Stimulated activated CD8-positive, alpha-beta memory T cell treated with anti-CD3 and anti-CD28 coated beads, Interleukin-4, amount 100 ng/mL, for 48 hours (primary cell): Measurements from ENCODE around the gene STK24.
A peak's percentile ranks its signal among the peaks of the same experiment; 100 is the strongest.
"Not testable (repeated sequence)": the region's sequence is repeated elsewhere in the genome, so short reads cannot be mapped to it uniquely, and the experiment has no call there.

Experiments
- DNase-seq: peaks from one replicate; pipeline ENCODE4 v3.0.0-alpha.2; 2020

The STK24 gene

DNA sequence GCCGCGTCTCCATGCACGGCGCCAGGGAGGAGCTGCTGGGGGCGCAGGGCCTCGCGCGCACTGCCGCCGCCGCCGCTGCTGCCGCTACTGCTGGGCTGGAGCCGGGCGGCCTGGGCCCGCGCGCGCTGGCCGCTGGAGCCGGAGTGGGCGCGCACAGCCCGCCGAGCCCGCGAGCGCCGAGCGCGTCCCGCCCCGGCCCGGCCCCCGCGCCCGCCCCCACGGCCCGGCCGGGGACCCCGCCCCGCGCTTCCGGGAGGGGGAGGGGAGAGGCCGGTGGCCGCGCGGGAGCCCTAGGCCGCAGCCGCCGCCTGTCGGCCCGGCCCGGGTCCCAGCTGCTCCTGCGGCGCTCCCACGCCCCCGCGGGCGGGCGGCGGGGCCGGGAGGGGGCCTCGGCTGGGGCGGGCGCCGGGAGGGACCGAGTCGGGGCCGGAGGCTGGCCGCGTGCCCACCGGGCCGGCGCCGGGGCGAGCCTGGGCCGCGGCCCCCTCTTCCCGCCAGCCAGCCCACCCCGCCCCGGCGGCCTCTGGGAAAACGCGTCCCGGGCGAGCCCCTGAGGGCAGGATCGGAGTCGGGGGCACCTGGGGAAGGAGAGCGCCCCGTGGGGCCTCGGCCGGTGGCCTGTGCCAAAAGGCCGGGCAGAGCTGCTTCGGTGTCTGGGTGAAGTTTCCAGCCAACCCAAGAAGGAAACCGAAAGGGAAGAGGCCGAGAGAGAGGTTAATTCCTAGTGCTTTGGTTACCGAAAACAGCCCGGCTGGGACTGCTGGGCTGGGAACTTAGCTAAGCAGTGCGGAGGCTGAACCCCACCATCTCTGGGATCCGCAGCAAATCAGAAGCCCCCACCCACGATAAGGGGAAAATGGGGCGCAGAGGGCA is at the start of gene STK24:
Gene STK24, minus strand, starts transcription at position 145 of the 873 bp plus-strand sequence. CDS start 321 bp downstream, outside the sequence.
- peak; percentile 72 for DNase-seq

GRCh38 chr13:98626298-98626935 is 49.5 kb upstream of the STK24 start:
- DNase-seq = no peak

GRCh38 chr13:98624589-98624988 is 47.7 kb upstream of the STK24 start:
- not testable (repeated sequence) for DNase-seq

DNA sequence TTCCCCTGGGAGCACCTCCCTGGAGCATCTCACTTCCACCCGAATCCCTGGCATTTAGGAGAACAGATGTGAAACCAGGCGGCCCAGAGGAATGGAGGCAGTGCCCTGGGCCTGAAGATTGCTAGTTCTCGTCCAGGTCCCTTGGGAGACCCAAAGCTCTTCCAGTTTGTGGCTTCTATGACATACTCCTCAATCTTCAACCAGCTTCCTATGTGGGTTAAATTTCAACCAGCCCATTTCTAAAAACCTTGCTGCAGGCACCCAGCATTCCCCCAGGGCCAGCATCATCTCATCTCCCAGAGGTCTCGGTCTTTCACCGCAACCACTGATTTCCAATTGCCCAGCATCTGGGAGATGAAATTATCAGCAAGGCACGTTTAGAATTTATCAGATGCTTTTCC is 46.0 kb upstream of the STK24 start:
- no peak for DNase-seq

DNA sequence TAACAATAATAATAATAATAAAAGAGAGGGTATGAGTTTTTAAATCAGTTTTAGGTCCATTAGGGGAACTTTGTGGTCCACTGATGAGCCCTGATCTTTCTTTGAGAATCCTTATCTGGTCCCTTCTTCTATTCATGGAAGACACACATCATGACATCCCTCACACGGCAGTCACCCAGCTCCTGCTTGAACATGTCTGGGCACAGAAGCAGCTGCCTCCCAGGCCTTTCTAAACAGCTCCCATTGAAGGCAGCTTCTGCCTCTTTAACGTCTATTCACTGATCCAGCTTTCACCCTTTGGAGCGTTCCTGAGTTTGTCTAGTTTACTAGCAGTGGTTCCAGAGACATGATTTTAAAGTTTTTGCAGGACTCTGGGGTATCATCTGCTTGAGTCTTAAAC is 42.6 kb upstream of the STK24 start:
- no peak for DNase-seq

- not testable (repeated sequence) for DNase-seq
These were observed 38.7 kb upstream of the STK24 start for GRCh38 chr13:98615595-98615994.

DNA sequence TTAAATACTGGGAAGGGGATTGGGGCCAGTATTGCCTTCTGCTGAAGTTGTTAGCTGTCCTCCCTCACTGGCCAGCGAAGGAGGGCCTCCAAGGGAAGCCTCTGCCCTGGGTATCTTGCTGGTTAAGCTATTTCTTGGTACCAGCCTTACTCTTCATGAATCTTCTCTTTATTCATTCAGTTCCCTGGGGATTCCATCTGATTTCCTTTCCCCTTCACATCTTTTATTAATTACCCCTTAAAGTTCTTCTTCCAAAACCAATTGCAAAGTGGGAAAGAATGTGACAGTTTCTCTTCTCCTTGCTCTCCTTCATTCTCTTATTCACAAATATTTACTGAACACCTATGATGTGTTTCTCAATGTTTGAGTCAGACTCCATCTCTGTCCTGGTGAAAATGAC is 36.7 kb upstream of the STK24 start:
- DNase-seq = no peak

DNA sequence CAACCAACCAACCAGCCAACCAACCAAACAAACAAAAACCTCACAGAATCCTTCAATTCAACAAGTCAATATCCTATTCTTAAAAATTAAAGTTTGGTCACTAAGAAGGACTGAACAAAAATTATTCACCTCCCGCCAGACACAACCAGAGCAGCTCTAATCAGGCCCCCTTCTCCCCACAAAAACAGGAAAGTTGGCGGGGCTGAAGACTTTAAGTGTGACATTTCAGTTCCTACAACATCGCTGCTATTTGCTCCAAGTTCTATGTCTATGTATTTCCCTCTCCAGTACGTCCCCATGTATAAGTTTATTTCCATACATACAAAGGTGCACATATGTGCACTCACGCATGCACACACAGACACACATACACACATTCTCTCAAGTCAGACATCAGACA is 32.8 kb upstream of the STK24 start:
- no peak for DNase-seq

- no peak for DNase-seq
These were observed 29.4 kb upstream of the STK24 start for GRCh38 chr13:98606296-98606695.

- no peak for DNase-seq
These were observed 22.8 kb upstream of the STK24 start for GRCh38 chr13:98599502-98600328.

DNA sequence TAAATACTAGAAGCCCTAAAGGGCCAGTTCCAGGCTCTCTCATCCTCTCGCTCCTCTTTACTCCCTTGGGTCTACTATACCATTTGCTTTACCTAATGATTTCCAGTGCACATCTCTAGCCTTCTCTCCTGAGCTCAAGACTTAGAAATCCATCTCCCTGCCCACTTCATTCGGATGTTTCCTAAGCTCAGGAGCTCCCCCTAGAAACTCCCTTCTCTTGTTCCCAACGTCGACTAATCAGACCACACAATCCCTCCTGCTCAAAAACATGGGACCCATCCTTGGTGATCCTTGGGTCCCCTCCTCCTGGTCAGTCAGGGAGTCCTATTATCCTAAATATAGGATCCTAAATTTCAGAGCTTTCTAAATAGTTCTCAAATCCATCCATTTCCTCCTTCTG is 21.1 kb upstream of the STK24 start:
- no peak for DNase-seq

GRCh38 chr13:98595134-98595533 is 18.2 kb upstream of the STK24 start:
- no peak for DNase-seq

- DNase-seq = no peak
These were observed 15.4 kb upstream of the STK24 start for GRCh38 chr13:98592362-98592732.

GRCh38 chr13:98591721-98592361 is 14.9 kb upstream of the STK24 start:
- DNase-seq = no peak

DNA sequence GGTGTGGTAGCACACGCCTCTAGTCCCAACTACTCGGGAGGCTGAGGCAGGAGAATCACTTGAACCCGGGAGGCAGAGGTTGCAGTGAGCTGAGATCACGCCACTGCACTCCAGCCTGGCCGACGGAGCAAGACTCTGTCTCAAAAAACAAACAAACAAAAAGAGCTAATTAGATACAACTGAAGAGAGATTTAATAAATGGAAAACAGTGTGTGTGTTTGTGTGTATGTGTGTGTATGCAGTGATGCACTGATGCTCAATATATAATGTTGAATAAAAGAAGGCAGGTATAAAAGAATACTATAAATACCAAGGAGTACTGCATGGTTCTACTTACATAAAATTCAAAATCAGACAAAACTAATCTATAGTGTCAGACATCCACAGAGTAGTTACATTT is 13.6 kb upstream of the STK24 start:
- not testable (repeated sequence) for DNase-seq

DNA sequence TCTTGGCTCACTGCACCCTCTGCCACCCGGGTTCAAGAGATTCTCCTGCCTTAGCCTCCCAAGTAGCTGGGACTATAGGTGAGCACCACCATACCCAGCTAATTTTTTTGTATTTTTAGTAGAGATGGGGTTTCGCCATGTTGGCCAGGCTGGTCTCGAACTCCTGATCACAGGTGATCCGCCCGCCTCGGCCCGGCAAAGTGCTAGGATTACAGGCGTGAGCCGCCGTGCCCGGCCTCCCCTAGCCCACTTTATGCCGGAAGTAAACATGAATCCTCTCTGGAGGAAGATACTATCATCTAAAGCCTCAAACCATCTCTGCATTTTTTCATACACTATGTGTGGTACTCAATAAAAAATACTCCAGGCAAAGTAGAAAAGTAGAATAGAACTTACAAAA is 12.6 kb upstream of the STK24 start:
- not testable (repeated sequence) for DNase-seq

- DNase-seq = no peak
These were observed 9.8 kb upstream of the STK24 start for GRCh38 chr13:98586400-98587345.

GRCh38 chr13:98585946-98586345 is 9.0 kb upstream of the STK24 start:
- DNase-seq = no peak

GRCh38 chr13:98585398-98585754 is 8.5 kb upstream of the STK24 start:
- DNase-seq = no peak

- DNase-seq = no peak
These were observed 7.9 kb upstream of the STK24 start for GRCh38 chr13:98584668-98585397.

DNA sequence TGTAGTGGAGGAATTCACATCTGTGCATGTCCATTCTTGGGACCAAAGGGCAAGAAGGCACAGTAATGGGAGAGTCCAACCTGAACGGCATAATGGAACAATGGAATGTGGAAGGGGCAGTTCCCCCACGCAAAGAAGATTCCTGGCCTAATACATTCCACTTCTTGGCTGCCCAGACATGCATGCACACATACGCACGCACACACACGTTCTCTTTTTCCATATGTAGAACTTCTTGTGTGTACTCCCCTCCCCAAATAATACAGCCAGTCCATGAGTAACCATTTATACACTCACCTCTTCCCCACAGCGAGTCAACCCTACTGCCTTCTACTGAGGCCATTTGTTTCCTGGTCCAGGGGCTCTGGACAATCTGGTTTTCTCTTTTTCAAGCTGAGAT is 6.0 kb upstream of the STK24 start:
- no peak for DNase-seq
